Vagina (tissue), 2 donors: ENCODE data around the gene DDX49. TPM values are rescaled to one million over a fixed set of nuclear protein-coding genes. Genes with fewer than 3 reads are reported as not detected.
A peak's percentile ranks its signal among the peaks of the same experiment; 100 is the strongest.

Source experiments
- DNase-seq, 2 donors: peaks; one replicate each; pipeline ENCODE4 v3.0.0-alpha.2; 2017; ENCODE audit errors: extremely low spot score in 2 of 2
- H3K27ac ChIP-seq: fragments of 200-600 bp; sonication (generic); one replicate; pipeline ENCODE4 v1.5.1; 2019
- H3K27me3 ChIP-seq: fragments of 200-600 bp; sonication (generic); one replicate; pipeline ENCODE4 v1.5.1; 2019
- H3K36me3 ChIP-seq, 2 donors: fragments of 200-600 bp; sonication (generic); one replicate each; pipeline ENCODE4 v1.5.1; 2017 to 2019
- H3K4me1 ChIP-seq: fragments of 200-600 bp; sonication (generic); one replicate; pipeline ENCODE4 v1.5.1; 2019
- H3K4me3 ChIP-seq, 2 donors: fragments of 200-600 bp; sonication (generic); 1 replicate in 1 of 2; 2 replicates in 1 of 2; pipeline ENCODE4 v1.5.1; 2016 to 2019
- H3K9me3 ChIP-seq: fragments of 200-600 bp; sonication (generic); one replicate; pipeline ENCODE4 v1.5.1; 2019
- POLR2A ChIP-seq, 2 donors: fragments of 450-650 bp; IDR thresholded peaks; one replicate each; pipeline ENCODE4 v1.6.1; 2017; ENCODE audit warnings: antibody characterized with exemption in 2 of 2, mild to moderate bottlenecking in 2 of 2, moderate library complexity in 2 of 2
- POLR2AphosphoS5 ChIP-seq, 2 donors: sonication (generic); formaldehyde crosslinking; IDR thresholded peaks; one replicate each; pipeline ENCODE4 v1.9.0; 2017; ENCODE audit warnings: antibody characterized with exemption in 2 of 2, mild to moderate bottlenecking in 2 of 2, low read depth in 1 of 2; ENCODE audit not compliant: insufficient read depth in 1 of 2
- intact Hi-C: fragments of 100-400 bp; cut with DNase I; formaldehyde crosslinking; loops from one replicate; pipeline ENCODE4 v1.15.1; 2023
- total RNA-seq: library from RNA; depleted of rRNA; stranded (reverse); fragments of >200 nt; gene quantifications from one replicate; pipeline ENCODE4 v1.2.3, GENCODE V29; 2016
- TF ChIP-seq, protein P1 (sequence below), 3 experiments: fragments of 450-650 bp in 2 of 3; fragments of 200-600 bp in 1 of 3; sonication (generic) in 1 of 3; IDR thresholded peaks; one replicate each; pipeline ENCODE4 v1.5.1; 2017 to 2019; ENCODE audit warnings: antibody characterized with exemption in 3 of 3, mild to moderate bottlenecking in 2 of 3, moderate library complexity in 2 of 3

DDX49 gene
- total RNA-seq, 1 donor from 2014 or later, result 36.3 TPM

DNA sequence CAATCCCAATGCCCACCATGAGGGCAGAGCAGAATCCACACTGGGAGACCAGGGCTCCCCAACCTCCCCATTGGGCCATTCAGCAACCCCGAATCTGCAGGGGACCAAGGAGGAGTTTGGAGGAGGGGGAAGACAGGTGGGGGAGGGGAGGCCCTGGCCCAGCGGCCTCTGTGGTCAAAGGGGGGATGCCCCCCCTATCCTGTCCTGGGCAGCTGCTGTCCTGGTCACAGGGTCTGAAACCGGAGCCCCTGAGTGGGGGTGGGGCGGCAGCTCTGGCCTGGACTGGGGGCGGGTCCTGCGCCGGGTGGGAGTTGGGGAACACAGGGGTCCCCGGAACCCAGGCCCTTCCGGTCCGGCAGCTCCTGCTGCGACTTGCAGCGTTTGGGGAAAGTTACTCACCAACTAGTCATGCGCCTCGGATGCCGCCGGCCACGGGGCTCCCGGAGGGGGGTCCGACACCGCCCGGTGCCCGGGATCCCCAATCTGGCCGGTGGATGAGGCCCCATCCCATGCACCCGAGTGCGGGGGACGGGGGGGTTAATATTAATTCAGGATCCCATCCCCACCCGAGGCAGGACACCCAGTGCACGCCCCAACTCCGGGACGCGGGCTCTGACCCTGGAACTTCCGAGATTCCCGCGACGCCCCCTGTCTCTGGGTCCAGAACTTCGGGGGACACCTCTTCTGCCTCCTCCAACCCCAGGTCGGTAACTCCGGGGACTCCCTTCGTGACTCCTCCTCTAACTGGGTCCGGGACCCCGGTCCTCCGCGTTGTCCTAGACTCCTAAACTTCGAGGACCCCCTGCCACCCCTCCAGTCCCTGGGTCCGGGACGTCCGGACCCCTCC is 20.6 kb downstream of the DDX49 start:
- no peak for DNase-seq
- intact Hi-C loops, result no loop called here
- peaks cover 0 to 6% of the 10 kb centered on the region in 2 donors for H3K36me3 ChIP-seq
- H3K27me3 ChIP-seq, result no peaks in the 10 kb centered on the region
- TF ChIP-seq POLR2AphosphoS5 (IDR thresholded peaks at IDR 0.05; ENCODE audit: insufficient read depth in 1 of 2, low read depth in 1 of 2), result peak in 1 of 2 donors; percentile 78
- TF ChIP-seq, protein P1, sequence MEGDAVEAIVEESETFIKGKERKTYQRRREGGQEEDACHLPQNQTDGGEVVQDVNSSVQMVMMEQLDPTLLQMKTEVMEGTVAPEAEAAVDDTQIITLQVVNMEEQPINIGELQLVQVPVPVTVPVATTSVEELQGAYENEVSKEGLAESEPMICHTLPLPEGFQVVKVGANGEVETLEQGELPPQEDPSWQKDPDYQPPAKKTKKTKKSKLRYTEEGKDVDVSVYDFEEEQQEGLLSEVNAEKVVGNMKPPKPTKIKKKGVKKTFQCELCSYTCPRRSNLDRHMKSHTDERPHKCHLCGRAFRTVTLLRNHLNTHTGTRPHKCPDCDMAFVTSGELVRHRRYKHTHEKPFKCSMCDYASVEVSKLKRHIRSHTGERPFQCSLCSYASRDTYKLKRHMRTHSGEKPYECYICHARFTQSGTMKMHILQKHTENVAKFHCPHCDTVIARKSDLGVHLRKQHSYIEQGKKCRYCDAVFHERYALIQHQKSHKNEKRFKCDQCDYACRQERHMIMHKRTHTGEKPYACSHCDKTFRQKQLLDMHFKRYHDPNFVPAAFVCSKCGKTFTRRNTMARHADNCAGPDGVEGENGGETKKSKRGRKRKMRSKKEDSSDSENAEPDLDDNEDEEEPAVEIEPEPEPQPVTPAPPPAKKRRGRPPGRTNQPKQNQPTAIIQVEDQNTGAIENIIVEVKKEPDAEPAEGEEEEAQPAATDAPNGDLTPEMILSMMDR (IDR thresholded peaks at IDR 0.05), result no peak
- TF ChIP-seq POLR2A (IDR thresholded peaks at IDR 0.05), result peak in 1 of 2 donors; percentile 14
- peak overlapping the region; percentile 84 for H3K27ac ChIP-seq
- H3K4me3 ChIP-seq, result peak overlapping the region; percentile 79 to 94
- H3K9me3 ChIP-seq, result no peaks in the 10 kb centered on the region
- peaks cover 29% of the 10 kb centered on the region for H3K4me1 ChIP-seq

DNA sequence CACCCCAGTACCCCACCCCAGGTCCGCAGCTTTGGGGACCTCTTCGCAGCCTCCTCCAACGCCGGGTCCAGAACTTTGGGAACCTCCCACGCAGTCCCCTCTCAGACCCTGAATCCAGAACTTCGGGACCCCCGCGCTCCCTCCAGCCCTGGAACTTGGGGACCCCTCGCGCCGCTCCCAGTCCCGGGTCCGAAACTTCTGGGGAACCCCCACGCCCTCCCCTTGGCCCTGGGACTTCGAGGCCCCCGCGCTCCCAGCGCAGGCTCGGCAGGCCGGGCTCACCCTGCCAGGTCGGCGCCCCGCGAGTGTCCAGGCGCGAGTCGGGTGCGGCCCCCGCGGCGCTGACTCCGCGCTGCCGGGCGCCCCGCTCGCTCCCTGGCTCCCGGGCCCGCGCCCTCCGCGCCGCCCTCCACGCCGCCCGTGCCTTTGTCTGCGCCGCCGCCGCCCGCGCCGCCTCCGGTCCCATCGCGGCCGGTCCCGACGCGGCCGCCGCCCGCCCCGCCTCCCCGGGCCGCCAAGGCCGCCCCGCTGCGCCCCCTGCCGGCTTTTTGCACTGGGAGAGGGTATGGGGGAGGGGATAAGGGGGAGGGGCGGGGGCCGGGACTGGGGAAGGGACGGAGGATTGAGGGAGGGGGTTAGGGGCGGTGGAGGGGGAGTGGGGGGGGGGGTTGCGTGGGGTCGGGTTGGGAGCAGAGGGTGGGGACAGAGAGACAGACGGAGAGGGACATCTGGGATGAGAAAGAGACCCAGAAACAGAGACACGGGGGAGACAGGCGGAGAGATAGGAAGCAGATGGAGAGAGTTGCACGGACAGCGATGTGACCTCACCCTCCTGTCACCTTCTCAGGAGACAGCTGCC is 21.5 kb downstream of the DDX49 start, which contains the start of gene HOMER3:
HOMER3 (minus strand) TSS at position 449 of the 859 bp plus-strand sequence. CDS start 2,235 bp downstream, outside the sequence.
- intact Hi-C loops, result no loop called here
- no peaks in the 10 kb centered on the region for H3K9me3 ChIP-seq
- peak within 1 kb of the TSS; percentile 79 to 94 for H3K4me3 ChIP-seq
- no peaks in the 10 kb centered on the region for H3K27me3 ChIP-seq
- peaks cover 29% of the 10 kb centered on the region for H3K4me1 ChIP-seq
- H3K36me3 ChIP-seq, result peaks cover 0 to 6% of the 10 kb centered on the region in 2 donors
- H3K27ac ChIP-seq, result peak within 1 kb of the TSS; percentile 84
- DNase-seq, result no peak
- TF ChIP-seq POLR2AphosphoS5 (IDR thresholded peaks at IDR 0.05; ENCODE audit: insufficient read depth in 1 of 2, low read depth in 1 of 2), result no peak
- peak in 1 of 2 donors; percentile 49 for TF ChIP-seq POLR2A (IDR thresholded peaks at IDR 0.05)

DNA sequence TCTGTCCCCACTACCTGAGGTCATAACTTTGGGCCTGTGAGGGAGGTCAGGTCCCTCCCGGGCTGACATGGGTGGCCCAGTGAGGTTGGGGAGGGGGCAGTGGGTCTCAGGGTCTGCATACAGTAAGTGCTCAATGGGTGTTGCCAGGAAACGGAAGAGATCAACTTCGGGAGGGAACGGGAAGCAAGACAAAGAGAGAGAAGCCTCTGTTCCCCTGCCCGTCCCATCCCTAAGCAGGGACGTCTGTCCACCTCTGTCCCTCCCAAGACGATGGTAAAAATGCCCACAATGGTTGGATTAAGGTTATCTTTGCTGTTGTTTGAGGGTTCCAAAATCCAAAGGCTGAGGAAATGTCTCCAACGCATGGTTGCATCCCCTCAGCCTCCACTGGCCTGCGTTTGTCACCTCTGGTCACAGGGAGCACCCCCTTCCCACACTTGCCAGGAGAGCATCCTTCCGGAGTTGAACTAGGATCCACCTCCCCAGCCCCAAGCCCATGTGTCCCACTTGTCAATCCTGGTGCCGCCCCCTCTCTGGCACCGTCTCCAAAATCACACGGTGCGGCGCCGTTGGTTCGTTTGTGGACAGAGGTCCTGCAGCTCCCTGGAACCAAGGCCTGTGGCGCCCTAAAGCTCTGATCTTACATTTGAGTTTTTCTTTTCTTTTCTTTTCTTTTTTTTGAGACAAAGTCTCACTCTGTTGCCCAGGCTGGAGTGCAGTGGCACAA is 22.3 kb downstream of the DDX49 start:
- DNase-seq, result no peak
- peaks cover 29% of the 10 kb centered on the region for H3K4me1 ChIP-seq
- no peaks in the 10 kb centered on the region for H3K27me3 ChIP-seq
- peaks cover 0 to 6% of the 10 kb centered on the region in 2 donors for H3K36me3 ChIP-seq
- H3K27ac ChIP-seq, result peak overlapping the region; percentile 59
- no peaks in the 10 kb centered on the region for H3K9me3 ChIP-seq
- peak overlapping the region; percentile 21 to 94 for H3K4me3 ChIP-seq
- TF ChIP-seq, protein P1 (IDR thresholded peaks at IDR 0.05), result no peak
- no peak for TF ChIP-seq POLR2A (IDR thresholded peaks at IDR 0.05)
- no peak for TF ChIP-seq POLR2AphosphoS5 (IDR thresholded peaks at IDR 0.05; ENCODE audit: insufficient read depth in 1 of 2, low read depth in 1 of 2)
- intact Hi-C loops, result no loop called here

DNA sequence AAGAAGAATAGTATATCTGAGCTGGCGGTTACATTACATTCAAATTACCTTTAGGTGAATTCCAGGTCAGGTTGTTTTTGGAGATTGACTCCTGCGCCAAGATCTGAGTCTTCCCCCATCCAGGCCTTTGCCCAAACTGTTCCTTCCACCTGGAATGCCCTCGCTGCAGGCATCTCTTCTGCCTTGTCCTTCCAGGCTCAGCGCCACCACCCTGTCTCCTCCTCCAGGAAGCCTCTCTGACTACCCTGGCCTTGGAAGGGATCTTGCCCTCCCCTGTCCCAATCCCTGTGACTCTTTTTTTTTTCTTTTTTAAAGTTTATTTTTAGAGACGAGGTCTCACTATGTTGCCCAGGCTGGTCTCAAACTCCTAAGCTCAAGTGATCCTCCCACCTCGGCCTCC is 23.2 kb downstream of the DDX49 start:
- Histone ChIP-seq H3K9me3 (no peaks in the 10 kb centered on the region), H3K36me3 (peaks cover 0 to 6% of the 10 kb centered on the region in 2 donors)

DNA sequence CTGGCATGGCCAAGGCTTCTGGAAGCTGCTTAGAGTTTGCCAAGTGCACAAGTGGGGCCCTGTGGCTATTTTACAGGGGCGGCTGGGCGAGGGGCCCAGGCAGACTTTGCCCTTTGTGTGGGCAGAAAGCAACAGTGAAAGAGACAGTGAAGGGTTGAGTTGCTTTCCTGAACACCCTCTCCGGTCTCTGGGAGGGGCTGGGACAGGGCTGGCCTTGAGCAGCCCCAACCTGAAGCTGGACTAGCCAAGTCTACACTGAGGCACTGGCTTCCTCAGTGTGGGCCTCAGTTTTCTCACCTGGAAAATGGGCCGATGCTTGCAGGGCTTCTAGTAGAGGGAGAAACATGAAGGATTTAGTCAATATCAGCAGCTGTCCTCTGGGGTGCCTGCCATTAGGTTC is 23.9 kb downstream of the DDX49 start:
- H3K4me1 ChIP-seq, result peaks cover 29% of the 10 kb centered on the region
- H3K9me3 ChIP-seq, result no peaks in the 10 kb centered on the region
- no peaks in the 10 kb centered on the region for H3K27me3 ChIP-seq
- H3K27ac ChIP-seq, result no peak overlapping the region
- TF ChIP-seq POLR2A (IDR thresholded peaks at IDR 0.05), result no peak
- intact Hi-C loops, result no loop called here
- H3K36me3 ChIP-seq, result peaks cover 0 to 2% of the 10 kb centered on the region in 2 donors
- no peak for DNase-seq
- no peak overlapping the region for H3K4me3 ChIP-seq

More for the DNA sequence above, 23.2 kb downstream of the DDX49 start:
- Histone ChIP-seq H3K27ac (no peak overlapping the region), H3K4me3 (no peak overlapping the region), H3K4me1 (peaks cover 29% of the 10 kb centered on the region), H3K27me3 (no peaks in the 10 kb centered on the region)
- intact Hi-C loops, result no loop called here
- TF ChIP-seq POLR2A (IDR thresholded peaks at IDR 0.05), result no peak
- DNase-seq, result no peak

DNA sequence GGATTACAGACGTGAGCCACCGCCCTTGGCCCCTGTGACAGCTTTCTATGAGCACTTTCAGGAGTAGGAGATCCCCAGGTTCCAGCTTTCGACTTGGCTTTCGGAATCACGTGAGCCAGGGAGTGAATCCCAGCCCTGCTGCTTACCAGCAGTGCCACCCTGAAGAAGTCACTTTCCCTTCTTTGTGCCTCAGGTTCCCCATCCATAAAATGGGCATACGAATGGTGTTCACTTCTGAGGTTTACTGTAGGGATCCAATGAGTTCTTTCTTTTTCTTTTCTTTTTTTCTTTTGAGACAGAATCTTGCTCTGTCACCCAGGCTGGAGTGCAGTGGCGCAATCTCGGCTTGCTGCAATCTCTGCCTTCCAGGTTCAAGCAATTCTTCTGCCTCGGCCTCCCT is 25.8 kb downstream of the DDX49 start:
- Histone ChIP-seq H3K27me3 (no peaks in the 10 kb centered on the region), H3K4me3 (no peak overlapping the region), H3K4me1 (peaks cover 11% of the 10 kb centered on the region), H3K9me3 (no peaks in the 10 kb centered on the region), H3K27ac (no peak overlapping the region), H3K36me3 (no peaks in the 10 kb centered on the region)
- intact Hi-C loops, result no loop called here
- TF ChIP-seq, protein P1 (IDR thresholded peaks at IDR 0.05), result no peak
- TF ChIP-seq POLR2A (IDR thresholded peaks at IDR 0.05), result no peak
- no peak for TF ChIP-seq POLR2AphosphoS5 (IDR thresholded peaks at IDR 0.05; ENCODE audit: insufficient read depth in 1 of 2, low read depth in 1 of 2)
- no peak for DNase-seq
